ENCODE measurements around the gene CNTFR. TPM values are rescaled to one million over a fixed set of nuclear protein-coding genes. Genes with fewer than 3 reads are reported as not detected.

Gene CNTFR
- total RNA-seq, 1 experiment from 2014 or later: not detected

- H3K4me3 Mint-ChIP-seq (ENCODE audit: low read depth, unreplicated experiment): no peak overlapping the region
- no TSS peak for BruUV-seq (replicated peaks)
- H3K27me3 Mint-ChIP-seq (ENCODE audit: unreplicated experiment): peaks cover 92% of the 10 kb centered on the region
- peaks cover 5% of the 10 kb centered on the region for H3K36me3 Mint-ChIP-seq (ENCODE audit: insufficient read depth, unreplicated experiment)
- H3K4me1 Mint-ChIP-seq (ENCODE audit: low read depth, unreplicated experiment): no peaks in the 10 kb centered on the region
- no peak for DNase-seq
- CTCF ChIA-PET: no interaction called here
- no peak overlapping the region for H3K27ac Mint-ChIP-seq (ENCODE audit: unreplicated experiment)
- intact Hi-C loops (cut with micrococcal nuclease; ENCODE audit: unreplicated experiment): no loop called here
- TF ChIP-seq CTCF (IDR thresholded peaks at IDR 0.05; ENCODE audit: unreplicated experiment): no peak
- H3K9me3 Mint-ChIP-seq (ENCODE audit: low read depth, unreplicated experiment): no peaks in the 10 kb centered on the region
Measured at GRCh38 chr9:34572628-34573027, 16.9 kb downstream of the CNTFR start.

GRCh38 chr9:34572092-34572491, 17.4 kb downstream of the CNTFR start:
- Mint-ChIP-seq H3K4me1 (ENCODE audit: low read depth, unreplicated experiment) (no peaks in the 10 kb centered on the region), H3K27me3 (ENCODE audit: unreplicated experiment) (peaks cover 92% of the 10 kb centered on the region), H3K36me3 (ENCODE audit: insufficient read depth, unreplicated experiment) (peaks cover 5% of the 10 kb centered on the region), H3K9me3 (ENCODE audit: low read depth, unreplicated experiment) (no peaks in the 10 kb centered on the region), H3K27ac (ENCODE audit: unreplicated experiment) (no peak overlapping the region), H3K4me3 (ENCODE audit: low read depth, unreplicated experiment) (no peak overlapping the region)
- CTCF ChIA-PET: no interaction called here
- intact Hi-C loops (cut with micrococcal nuclease; ENCODE audit: unreplicated experiment): no loop called here
- no TSS peak for BruUV-seq (replicated peaks)
- no peak for DNase-seq
- TF ChIP-seq CTCF (IDR thresholded peaks at IDR 0.05; ENCODE audit: unreplicated experiment): no peak

- Mint-ChIP-seq H3K27me3 (ENCODE audit: unreplicated experiment) (peaks cover 92% of the 10 kb centered on the region), H3K4me1 (ENCODE audit: low read depth, unreplicated experiment) (no peaks in the 10 kb centered on the region), H3K9me3 (ENCODE audit: low read depth, unreplicated experiment) (no peaks in the 10 kb centered on the region), H3K4me3 (ENCODE audit: low read depth, unreplicated experiment) (no peak overlapping the region), H3K27ac (ENCODE audit: unreplicated experiment) (no peak overlapping the region), H3K36me3 (ENCODE audit: insufficient read depth, unreplicated experiment) (peaks cover 4% of the 10 kb centered on the region)
- intact Hi-C loops (cut with micrococcal nuclease; ENCODE audit: unreplicated experiment): no loop called here
- CTCF ChIA-PET: no interaction called here
- no peak for DNase-seq
- TF ChIP-seq CTCF (IDR thresholded peaks at IDR 0.05; ENCODE audit: unreplicated experiment): no peak
- BruUV-seq (replicated peaks): no TSS peak
Measured at GRCh38 chr9:34571481-34571810, 18.1 kb downstream of the CNTFR start.

- BruUV-seq (replicated peaks): no TSS peak
- no peaks in the 10 kb centered on the region for H3K36me3 Mint-ChIP-seq (ENCODE audit: insufficient read depth, unreplicated experiment)
- peaks cover 92% of the 10 kb centered on the region for H3K27me3 Mint-ChIP-seq (ENCODE audit: unreplicated experiment)
- H3K4me3 Mint-ChIP-seq (ENCODE audit: low read depth, unreplicated experiment): no peak overlapping the region
- H3K9me3 Mint-ChIP-seq (ENCODE audit: low read depth, unreplicated experiment): no peaks in the 10 kb centered on the region
- TF ChIP-seq CTCF (IDR thresholded peaks at IDR 0.05; ENCODE audit: unreplicated experiment): no peak
- DNase-seq: no peak
- no peaks in the 10 kb centered on the region for H3K4me1 Mint-ChIP-seq (ENCODE audit: low read depth, unreplicated experiment)
- CTCF ChIA-PET: interaction anchor here (0.5 kb wide), 1 partner anchor 1186 kb away, joined by 4 read pairs; no protein-coding TSS in a partner anchor
- no peak overlapping the region for H3K27ac Mint-ChIP-seq (ENCODE audit: unreplicated experiment)
- intact Hi-C loops (cut with micrococcal nuclease; ENCODE audit: unreplicated experiment): no loop called here
Measured at GRCh38 chr9:34570809-34571480, 18.6 kb downstream of the CNTFR start.

All from Calu3 (cell line).